Natural killer cell (primary cell): ENCODE results near the gene FAM89B. TPM values are rescaled to one million over a fixed set of nuclear protein-coding genes. Genes with fewer than 3 reads are reported as not detected.
A peak's percentile ranks its signal among the peaks of the same experiment; 100 is the strongest.

ENCODE experiments used
- ATAC-seq, 3 donors: fragments of 150-1000 bp in 2 of 3; fragments of 200-7000 bp in 1 of 3; cut with Tn5 transposase; 1 replicate in 1 of 3; 2 replicates in 2 of 3; pipeline ENCODE4 v1.10.0; 2021; ENCODE audit warnings: mild to moderate bottlenecking in 2 of 3, moderate library complexity in 2 of 3
- DNase-seq, 2 donors: peaks; one replicate each; pipeline versions ENCODE4 v3.0.0 to v3.0.0-alpha.2; 2013 to 2021; ENCODE audit warnings: mixed read lengths in 1 of 2
- H3K27ac ChIP-seq: one replicate; pipeline ENCODE4 v1.5.1; 2013; ENCODE audit warnings: mild to moderate bottlenecking, low read length
- H3K27me3 ChIP-seq: one replicate; pipeline ENCODE4 v1.6.1; 2013; ENCODE audit warnings: low read length; ENCODE audit not compliant: control insufficient read depth, insufficient read depth
- H3K36me3 ChIP-seq: one replicate; pipeline ENCODE4 v1.6.1; 2013; ENCODE audit warnings: low read length; ENCODE audit not compliant: control insufficient read depth, insufficient read depth
- H3K4me1 ChIP-seq: one replicate; pipeline ENCODE4 v1.6.1; 2013; ENCODE audit warnings: low read length; ENCODE audit not compliant: control insufficient read depth, insufficient read depth
- H3K4me3 ChIP-seq: one replicate; pipeline ENCODE4 v1.5.1; 2013; ENCODE audit warnings: low read length
- H3K9me3 ChIP-seq: one replicate; pipeline ENCODE4 v1.6.1; 2013; ENCODE audit warnings: low read length; ENCODE audit not compliant: control insufficient read depth, insufficient read depth
- H3K27ac Mint-ChIP-seq, 2 donors: one replicate each; pipeline ENCODE4 v1.8.0; 2022; ENCODE audit warnings: mild to moderate bottlenecking in 2 of 2, mixed read lengths in 2 of 2, moderate library complexity in 1 of 2
- H3K27me3 Mint-ChIP-seq, 2 donors: one replicate each; pipeline ENCODE4 v1.8.0; 2022; ENCODE audit warnings: low read depth in 2 of 2, mixed read lengths in 2 of 2
- H3K36me3 Mint-ChIP-seq: one replicate; pipeline ENCODE4 v1.8.0; 2022; ENCODE audit warnings: mixed read lengths
- H3K4me1 Mint-ChIP-seq, 2 donors: one replicate each; pipeline ENCODE4 v1.8.0; 2022; ENCODE audit warnings: mixed read lengths in 2 of 2
- H3K4me3 Mint-ChIP-seq: one replicate; pipeline ENCODE4 v1.8.0; 2022; ENCODE audit warnings: mild to moderate bottlenecking, moderate library complexity, mixed read lengths
- H3K9me3 Mint-ChIP-seq, 2 donors: one replicate each; pipeline ENCODE4 v1.8.0; 2022; ENCODE audit warnings: mixed read lengths in 2 of 2
- CTCF ChIP-seq: fragments of 200-600 bp; IDR thresholded peaks from one replicate; pipeline ENCODE4 v1.8.0; 2022; ENCODE audit warnings: antibody characterized with exemption
- WGBS: methylation state at CpG from one replicate; pipeline ENCODE4 v1.1.7; 2013; ENCODE audit warnings: missing lambda C conversion rate; ENCODE audit not compliant: insufficient coverage; 5-methylcytosine and 5-hydroxymethylcytosine counted together
- intact Hi-C: fragments of 100-400 bp; cut with micrococcal nuclease; formaldehyde crosslinking; loops from one replicate; pipeline ENCODE4 v1.14.2; 2022
- total RNA-seq, 4 donors: library from RNA; stranded (reverse); fragments of 120-200 nt in 1 of 4; gene quantifications; one replicate each; pipeline versions ENCODE4 v1.2.3 to v1.2.4, GENCODE V29; 2013 to 2022

FAM89B gene
- total RNA-seq, 3 donors from 2014 or later (not counting 1 experiment from before 2014, with no cell fraction given): 41.4 to 52.4 (median 44.6) TPM

- H3K9me3 ChIP-seq: no peaks in the 10 kb centered on the region
- Mint-ChIP-seq H3K4me1 (peaks cover 11 to 17% of the 10 kb centered on the region in 2 donors), H3K36me3 (no peaks in the 10 kb centered on the region), H3K9me3 (no peaks in the 10 kb centered on the region), H3K27me3 (no peaks in the 10 kb centered on the region), H3K4me3 (peak overlapping the region; percentile 6), H3K27ac (peak overlapping the region in 1 of 2 donors; percentile 27)
- ATAC-seq (no peak), DNase-seq (no peak)
- peaks cover 15% of the 10 kb centered on the region for H3K4me1 ChIP-seq
- TF ChIP-seq CTCF: no peak
- WGBS: 90% methylated on average over 2 of the region's 2 CpGs
- no peaks in the 10 kb centered on the region for H3K27me3 ChIP-seq
- no peak overlapping the region for H3K27ac ChIP-seq
- intact Hi-C loops: no loop called here
- H3K36me3 ChIP-seq: peaks cover 40% of the 10 kb centered on the region
- no peak overlapping the region for H3K4me3 ChIP-seq
These were observed 35.1 kb upstream of the FAM89B start for GRCh38 chr11:65537296-65537597.

- DNase-seq (no peak), ATAC-seq (no peak)
- Histone ChIP-seq H3K4me1 (peaks cover 15% of the 10 kb centered on the region), H3K27me3 (no peaks in the 10 kb centered on the region), H3K27ac (no peak overlapping the region), H3K36me3 (peaks cover 35% of the 10 kb centered on the region), H3K4me3 (no peak overlapping the region), H3K9me3 (no peaks in the 10 kb centered on the region)
- Mint-ChIP-seq H3K4me1 (peaks cover 11 to 19% of the 10 kb centered on the region in 2 donors), H3K27ac (no peak overlapping the region), H3K36me3 (no peaks in the 10 kb centered on the region), H3K4me3 (peak overlapping the region; percentile 25), H3K9me3 (no peaks in the 10 kb centered on the region), H3K27me3 (no peaks in the 10 kb centered on the region)
- WGBS: 94% methylated on average over 18 of the region's 18 CpGs
- no peak for TF ChIP-seq CTCF
- intact Hi-C loops: no loop called here
These were observed 34.6 kb upstream of the FAM89B start for GRCh38 chr11:65537620-65538231.

- Mint-ChIP-seq H3K36me3 (no peaks in the 10 kb centered on the region), H3K4me3 (peak overlapping the region; percentile 35), H3K27ac (no peak overlapping the region), H3K4me1 (peaks cover 11 to 21% of the 10 kb centered on the region in 2 donors), H3K9me3 (no peaks in the 10 kb centered on the region), H3K27me3 (no peaks in the 10 kb centered on the region)
- TF ChIP-seq CTCF: no peak
- Histone ChIP-seq H3K27me3 (no peaks in the 10 kb centered on the region), H3K36me3 (peaks cover 36% of the 10 kb centered on the region), H3K9me3 (no peaks in the 10 kb centered on the region), H3K4me3 (no peak overlapping the region), H3K27ac (no peak overlapping the region), H3K4me1 (peaks cover 15% of the 10 kb centered on the region)
- intact Hi-C loops: no loop called here
- 96% methylated on average over 43 of the region's 43 CpGs for WGBS
- no peak for ATAC-seq
- DNase-seq: no peak
These were observed 34.0 kb upstream of the FAM89B start for GRCh38 chr11:65538232-65538914.
